HG03060 (cell line): ENCODE data around the gene NRP2.

Experiments used
- ATAC-seq: cut with Tn5 transposase; IDR thresholded peaks from one replicate; pipeline ENCODE4 v1.9.1; 2021; ENCODE audit warnings: low read depth, moderate number of reproducible peaks; ENCODE audit not compliant: unreplicated experiment

NRP2 gene

GRCh38 chr2:205682239-205682970 lies at the start of gene NRP2:
NRP2 (plus strand) TSS chr2:205682501; CDS start chr2:205683291, 790 bp downstream.
- ATAC-seq = peak; percentile 48

- no peak for ATAC-seq
Observed at GRCh38 chr2:205633994-205634393, 48.3 kb upstream of the NRP2 start.

GRCh38 chr2:205636549-205637319 lies 45.6 kb upstream of the NRP2 start:
- ATAC-seq = no peak

GRCh38 chr2:205637320-205637602 lies 45.0 kb upstream of the NRP2 start:
- ATAC-seq = no peak

- ATAC-seq = no peak
Observed at GRCh38 chr2:205637779-205638503, 44.4 kb upstream of the NRP2 start.

- ATAC-seq = peak; percentile 60
Observed at GRCh38 chr2:205640716-205641115, 41.6 kb upstream of the NRP2 start.

- no peak for ATAC-seq
Observed at GRCh38 chr2:205642599-205643356, 39.5 kb upstream of the NRP2 start.

GRCh38 chr2:205643391-205643885 lies 38.9 kb upstream of the NRP2 start:
- no peak for ATAC-seq

- no peak for ATAC-seq
Observed at GRCh38 chr2:205644018-205644417, 38.3 kb upstream of the NRP2 start.

GRCh38 chr2:205646680-205647079 lies 35.6 kb upstream of the NRP2 start:
- ATAC-seq = peak; percentile 98

- no peak for ATAC-seq
Observed at GRCh38 chr2:205650450-205650849, 31.9 kb upstream of the NRP2 start.

- no peak for ATAC-seq
Observed at GRCh38 chr2:205650931-205651330, 31.4 kb upstream of the NRP2 start.

- ATAC-seq = no peak
Observed at GRCh38 chr2:205651719-205652118, 30.6 kb upstream of the NRP2 start.

- no peak for ATAC-seq
Observed at GRCh38 chr2:205654878-205655605, 27.3 kb upstream of the NRP2 start.

- ATAC-seq = no peak
Observed at GRCh38 chr2:205655779-205656456, 26.4 kb upstream of the NRP2 start.

- ATAC-seq = no peak
Observed at GRCh38 chr2:205656461-205656860, 25.8 kb upstream of the NRP2 start.

GRCh38 chr2:205656941-205657340 lies 25.4 kb upstream of the NRP2 start:
- no peak for ATAC-seq

GRCh38 chr2:205657579-205657978 lies 24.7 kb upstream of the NRP2 start:
- no peak for ATAC-seq

GRCh38 chr2:205658068-205658467 lies 24.2 kb upstream of the NRP2 start:
- no peak for ATAC-seq
